Stimulated activated CD4-positive, alpha-beta T cell treated with anti-CD3 and anti-CD28 coated beads, TNF-alpha, amount 100 ng/mL, for 48 hours (primary cell): ENCODE results near the gene CTTNBP2.

Experiments used
- DNase-seq, 3 donors: peaks; one replicate each; pipeline ENCODE4 v3.0.0-alpha.2; 2020; ENCODE audit warnings: low read depth in 3 of 3

Gene CTTNBP2

DNA sequence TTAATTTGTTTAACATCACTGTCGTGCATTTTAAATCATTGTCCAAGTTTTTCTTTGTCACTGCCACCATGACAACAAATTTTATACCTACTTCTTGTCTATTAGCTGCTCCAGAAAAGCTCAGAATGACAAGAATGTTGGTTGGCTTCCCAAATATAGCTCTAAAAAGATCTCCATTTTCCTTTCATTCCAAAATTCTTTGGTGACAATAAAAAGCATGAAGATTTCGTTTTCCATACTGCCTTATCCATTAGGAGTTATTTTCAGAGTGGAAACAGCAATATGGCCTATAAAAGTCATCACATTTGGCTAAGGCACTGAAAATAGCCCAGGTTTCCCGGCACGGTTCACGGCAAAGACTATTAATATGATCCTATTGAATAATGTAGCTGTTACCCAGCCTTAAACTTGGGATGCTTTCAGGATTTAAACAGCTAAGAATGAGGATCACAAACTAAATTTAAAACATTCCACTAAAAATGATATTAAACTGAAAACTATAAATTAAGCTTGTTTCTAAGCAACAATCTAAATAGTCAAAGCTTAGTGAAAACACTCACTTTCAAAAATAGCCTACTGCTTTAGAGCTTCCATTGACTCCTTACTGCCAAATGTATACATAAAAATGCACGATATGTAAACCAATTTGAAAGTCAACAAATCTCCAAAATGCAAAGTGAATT lies 2.7 kb downstream of the CTTNBP2 start:
- DNase-seq, result no peak

- DNase-seq, result no peak
Observed at GRCh38 chr7:117869374-117869773, 3.9 kb downstream of the CTTNBP2 start.

- no peak for DNase-seq
Observed at GRCh38 chr7:117863618-117864017, 9.6 kb downstream of the CTTNBP2 start.

- DNase-seq, result no peak
Observed at GRCh38 chr7:117862378-117862777, 10.9 kb downstream of the CTTNBP2 start.

GRCh38 chr7:117859246-117859812 lies 13.9 kb downstream of the CTTNBP2 start:
- DNase-seq, result no peak

DNA sequence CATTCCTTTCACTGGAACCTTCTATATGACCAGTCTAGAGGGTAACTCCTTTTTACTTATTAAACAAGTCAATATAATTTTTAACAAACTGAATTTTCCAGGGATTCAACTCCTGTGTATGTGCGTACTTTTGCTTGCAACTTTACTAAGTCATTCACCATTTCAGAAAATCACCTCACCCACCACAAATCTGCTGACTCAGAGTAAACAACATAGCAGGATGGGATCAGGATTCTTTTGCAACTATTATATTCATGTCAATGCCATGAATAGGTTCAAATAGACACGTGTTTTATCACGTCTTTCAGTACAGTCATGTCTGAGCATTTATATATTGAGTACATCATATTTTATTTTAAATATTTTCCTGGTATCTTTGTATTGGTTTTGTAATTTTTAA lies 14.5 kb downstream of the CTTNBP2 start:
- no peak for DNase-seq

DNA sequence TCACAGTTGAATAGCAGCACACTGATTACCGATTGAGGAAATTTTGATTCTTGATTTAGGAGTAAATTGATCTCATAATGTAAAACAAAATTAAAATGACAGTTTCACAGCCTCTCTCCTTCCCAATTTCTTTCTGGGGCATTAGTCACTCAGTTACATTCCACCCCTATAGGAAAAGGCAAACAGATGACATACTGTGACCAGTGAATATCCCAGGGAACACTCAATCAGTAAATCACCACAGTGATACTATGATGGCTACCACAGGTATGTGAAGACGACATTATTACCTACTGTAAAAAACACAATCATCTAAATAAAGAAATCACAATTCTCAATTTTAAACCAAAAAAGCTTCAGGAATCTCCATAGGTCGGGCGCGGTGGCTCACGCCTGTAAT lies 15.5 kb downstream of the CTTNBP2 start:
- no peak for DNase-seq

DNA sequence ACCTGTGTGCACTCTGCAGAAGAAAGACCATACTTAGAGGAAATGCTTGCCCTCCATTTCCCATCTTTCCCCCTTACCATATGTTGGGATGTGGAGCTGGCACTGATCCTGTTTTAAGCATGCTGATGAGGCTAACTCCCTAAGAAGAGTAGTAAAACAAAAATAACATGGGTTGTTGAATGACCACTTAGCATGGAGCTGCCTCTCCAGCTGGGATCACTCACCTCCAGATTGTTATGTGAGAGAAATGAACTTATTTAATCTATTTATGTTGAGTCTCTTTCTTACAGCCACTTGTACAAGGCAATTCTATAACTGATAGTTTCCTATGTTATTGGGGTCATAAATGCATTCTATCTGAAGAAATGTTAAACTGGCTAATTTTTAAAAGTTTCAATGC lies 17.0 kb downstream of the CTTNBP2 start:
- DNase-seq, result no peak

DNA sequence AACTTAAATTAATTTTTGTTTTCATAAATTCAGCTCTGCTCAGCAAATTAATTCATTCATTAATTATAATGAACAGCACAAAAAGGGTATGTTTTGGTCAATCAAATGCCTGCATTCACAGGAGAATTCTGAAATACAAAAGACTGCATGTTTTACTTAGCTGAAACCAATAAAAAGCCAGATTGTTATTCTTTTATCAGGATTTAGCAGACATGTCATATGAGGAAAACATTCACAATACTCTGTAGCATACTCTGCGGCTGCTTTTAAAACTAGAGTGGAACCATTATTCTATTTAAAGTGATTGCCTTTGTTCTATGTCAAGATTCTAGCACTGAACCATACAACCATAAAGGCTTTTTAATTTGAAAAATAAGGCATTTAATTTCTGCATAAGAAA lies 19.1 kb downstream of the CTTNBP2 start:
- DNase-seq, result no peak

- DNase-seq, result no peak
Observed at GRCh38 chr7:117848941-117849340, 24.3 kb downstream of the CTTNBP2 start.

GRCh38 chr7:117844678-117845077 lies 28.6 kb downstream of the CTTNBP2 start:
- no peak for DNase-seq

DNA sequence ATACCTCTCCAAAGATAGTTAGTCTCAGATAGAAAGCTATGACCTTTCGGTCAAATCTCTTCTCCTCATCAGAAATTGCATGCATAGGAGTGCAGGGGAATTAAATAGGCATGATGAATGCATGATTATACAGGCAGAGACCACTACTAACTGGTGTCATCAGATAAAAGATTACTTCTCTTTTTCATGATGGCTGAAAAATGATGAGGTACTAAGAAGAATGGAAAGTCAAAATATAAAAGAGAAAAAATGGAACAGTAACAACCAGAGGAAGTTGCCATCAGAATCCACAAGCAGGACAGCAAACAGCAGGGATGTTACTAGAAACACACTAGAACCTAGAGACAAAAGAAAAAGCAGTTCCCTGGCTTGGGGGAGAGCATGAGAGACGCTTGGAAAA lies 31.6 kb downstream of the CTTNBP2 start:
- DNase-seq, result no peak

DNA sequence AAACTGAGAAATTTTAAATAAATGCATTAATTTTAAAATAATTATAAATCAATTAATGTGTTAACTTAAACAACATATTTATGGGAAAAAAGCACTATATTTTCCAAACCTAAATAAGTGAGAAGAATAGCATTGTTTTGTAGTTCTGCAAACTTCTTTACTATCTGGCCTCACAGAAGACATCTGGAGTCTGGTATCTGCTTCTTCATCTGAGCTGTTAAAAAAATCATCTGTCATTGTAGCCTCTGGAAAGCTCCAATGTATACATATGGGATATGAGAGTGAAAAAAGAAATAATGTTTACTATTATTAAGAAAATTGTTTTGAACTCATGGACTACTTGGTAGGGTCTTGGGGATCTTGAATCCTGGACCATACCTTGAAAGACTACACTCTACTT lies 32.2 kb downstream of the CTTNBP2 start:
- DNase-seq, result no peak

GRCh38 chr7:117839507-117839906 lies 33.7 kb downstream of the CTTNBP2 start:
- DNase-seq, result no peak

DNA sequence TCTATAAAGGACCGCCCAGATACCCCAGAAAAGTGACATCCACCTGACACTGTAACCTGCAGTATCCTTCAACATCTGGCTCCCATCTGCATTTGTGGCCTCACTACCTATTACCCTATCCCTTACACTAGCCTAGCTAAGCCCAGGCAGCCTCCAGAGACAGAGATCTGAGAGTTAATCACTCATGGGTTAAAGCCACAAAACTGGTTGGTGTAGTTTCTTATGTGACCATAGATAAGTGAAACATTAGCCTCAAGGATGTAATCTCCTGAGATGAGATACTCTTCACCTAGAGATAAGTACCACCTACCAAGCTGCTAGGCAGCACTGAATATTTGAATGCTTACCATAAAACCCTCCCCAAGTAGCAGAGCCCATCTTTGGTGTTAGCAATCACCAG lies 35.4 kb downstream of the CTTNBP2 start:
- no peak for DNase-seq

DNA sequence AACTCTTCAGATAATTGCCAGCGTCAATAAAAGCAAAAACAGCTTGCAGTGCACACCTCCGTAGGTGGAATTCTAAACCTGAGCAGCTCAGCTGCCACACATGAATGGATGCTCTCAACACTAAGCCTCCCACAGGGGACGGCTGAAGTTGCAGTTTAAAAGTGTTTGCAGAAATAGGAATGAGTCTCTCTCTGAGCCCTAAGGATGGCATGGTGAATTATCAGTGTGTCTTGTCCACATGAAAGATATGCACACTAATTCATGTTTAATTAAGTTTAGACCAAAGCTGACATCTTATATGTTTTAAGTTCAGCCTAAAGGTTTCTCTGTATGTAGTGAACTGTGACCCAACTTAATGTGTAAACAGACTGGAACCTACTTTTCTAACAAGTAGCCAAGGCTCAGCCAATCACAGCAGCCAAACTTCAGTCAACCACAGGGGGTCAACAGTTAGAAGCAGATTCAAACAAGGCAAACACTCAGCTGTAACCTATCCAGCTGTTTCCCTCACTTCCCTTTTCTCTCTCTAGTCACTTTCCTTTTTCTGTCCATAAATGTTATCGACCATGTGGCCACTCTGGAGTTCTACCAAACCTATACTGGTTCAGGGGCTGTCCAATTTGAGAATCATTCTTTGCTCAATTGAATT lies 38.1 kb downstream of the CTTNBP2 start:
- no peak for DNase-seq

DNA sequence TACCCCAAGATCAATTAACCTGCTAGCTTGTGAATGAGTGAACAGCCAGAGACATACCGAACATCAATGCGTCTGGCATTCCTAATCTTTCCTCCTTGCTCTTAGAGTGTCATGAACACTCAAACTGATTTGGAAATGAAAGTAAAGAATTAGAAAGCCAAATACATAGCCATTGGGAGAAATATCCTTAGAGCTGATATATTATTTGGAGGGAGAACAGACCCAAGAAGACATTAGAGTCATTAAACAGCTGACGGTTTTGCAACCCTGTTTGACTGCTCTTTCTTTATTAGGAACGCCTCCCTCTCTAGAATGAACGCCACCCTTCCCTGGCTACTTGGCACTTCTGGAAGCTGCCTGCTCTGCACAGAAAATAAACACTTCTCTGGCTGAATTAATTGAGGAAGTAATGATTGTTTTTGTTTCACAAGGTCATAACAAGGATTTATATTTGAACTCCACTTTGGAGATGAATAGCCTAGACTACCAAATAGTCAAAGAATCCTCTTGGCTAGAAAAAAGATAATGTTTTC lies 42.8 kb downstream of the CTTNBP2 start:
- DNase-seq, result no peak

GRCh38 chr7:117829450-117830117 lies 43.7 kb downstream of the CTTNBP2 start:
- DNase-seq, result no peak

DNA sequence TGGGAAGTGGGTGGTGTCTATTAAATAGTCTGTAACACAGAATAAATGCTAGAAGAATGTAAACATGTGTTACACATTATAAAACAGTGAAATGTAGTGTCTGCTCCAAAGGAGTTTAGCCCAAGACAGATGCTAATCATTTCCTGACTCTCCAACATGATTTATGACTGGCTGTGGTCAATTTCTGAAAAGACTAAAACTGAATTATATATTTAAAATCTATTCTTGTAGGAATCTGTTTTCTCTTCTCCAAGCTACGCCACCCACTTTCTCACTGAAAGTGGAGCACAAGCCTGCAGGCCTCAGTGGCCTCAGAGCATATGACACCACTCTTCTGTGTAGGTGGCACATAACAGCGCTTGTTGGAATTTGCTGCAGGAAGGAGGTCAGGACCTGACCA lies 44.4 kb downstream of the CTTNBP2 start:
- no peak for DNase-seq

GRCh38 chr7:117827862-117828261 lies 45.4 kb downstream of the CTTNBP2 start:
- no peak for DNase-seq

DNA sequence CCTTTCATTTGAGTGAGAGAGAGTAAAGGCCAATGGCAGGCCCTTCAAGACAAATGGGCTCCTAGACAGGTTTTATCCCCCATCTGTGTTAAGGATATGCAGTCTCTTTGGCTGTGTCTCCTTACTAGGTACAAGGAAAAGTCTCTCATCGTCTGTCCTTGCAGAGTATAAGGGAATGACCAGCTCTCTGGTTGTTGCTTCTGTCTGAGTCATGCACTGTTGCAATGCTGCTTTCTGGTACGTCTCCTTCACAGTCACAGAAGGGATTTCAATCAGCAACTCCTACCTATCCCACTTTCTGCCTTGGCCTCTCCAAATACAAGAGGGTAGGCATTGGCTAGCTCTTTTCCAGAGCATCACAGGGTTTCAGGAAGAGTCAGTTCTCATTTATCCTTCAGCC lies 48.1 kb downstream of the CTTNBP2 start:
- no peak for DNase-seq

DNA sequence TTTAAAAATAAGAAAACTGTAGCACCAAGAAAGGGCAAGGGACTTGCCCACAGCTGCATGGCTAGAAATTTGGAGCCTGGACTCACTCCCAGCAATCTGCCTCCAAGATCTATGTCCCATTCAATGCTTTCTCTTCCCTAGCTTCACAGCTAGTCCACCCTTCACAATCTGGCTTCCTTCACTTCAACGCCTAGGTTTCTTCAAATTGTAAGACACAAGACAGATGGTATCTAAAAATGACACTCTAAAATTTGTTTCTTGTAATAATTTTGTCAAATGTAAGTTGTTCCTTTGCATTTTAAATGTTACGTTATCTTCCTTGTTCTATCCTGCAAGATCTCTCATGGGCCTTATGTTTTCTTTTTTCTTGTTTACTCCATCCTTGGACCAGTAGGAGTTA lies 48.6 kb downstream of the CTTNBP2 start:
- DNase-seq, result no peak

DNA sequence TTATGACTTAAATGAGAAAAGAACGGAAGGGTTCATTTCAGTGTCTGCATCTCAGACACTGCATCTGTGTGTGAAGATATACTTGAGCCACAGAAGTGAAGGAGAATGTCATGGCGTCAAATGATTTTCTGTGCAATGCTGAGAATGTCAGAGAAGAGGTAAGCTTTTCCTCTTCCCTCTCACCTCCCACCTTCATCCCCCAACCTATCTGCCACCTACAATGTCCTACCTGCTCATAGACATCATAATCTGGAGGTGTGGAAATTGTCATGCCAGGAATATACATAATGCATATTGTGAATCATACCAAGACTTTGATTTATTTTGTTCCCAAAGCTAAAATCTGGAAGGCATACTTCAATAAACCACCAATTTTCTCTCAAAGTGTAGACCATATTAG lies 53.7 kb downstream of the CTTNBP2 start:
- no peak for DNase-seq
